ENCODE data around the gene MBOAT7.
"Not testable (repeated sequence)": the region's sequence is repeated elsewhere in the genome, so short reads cannot be mapped to it uniquely, and the experiment has no call there.

MBOAT7 gene, protein sequence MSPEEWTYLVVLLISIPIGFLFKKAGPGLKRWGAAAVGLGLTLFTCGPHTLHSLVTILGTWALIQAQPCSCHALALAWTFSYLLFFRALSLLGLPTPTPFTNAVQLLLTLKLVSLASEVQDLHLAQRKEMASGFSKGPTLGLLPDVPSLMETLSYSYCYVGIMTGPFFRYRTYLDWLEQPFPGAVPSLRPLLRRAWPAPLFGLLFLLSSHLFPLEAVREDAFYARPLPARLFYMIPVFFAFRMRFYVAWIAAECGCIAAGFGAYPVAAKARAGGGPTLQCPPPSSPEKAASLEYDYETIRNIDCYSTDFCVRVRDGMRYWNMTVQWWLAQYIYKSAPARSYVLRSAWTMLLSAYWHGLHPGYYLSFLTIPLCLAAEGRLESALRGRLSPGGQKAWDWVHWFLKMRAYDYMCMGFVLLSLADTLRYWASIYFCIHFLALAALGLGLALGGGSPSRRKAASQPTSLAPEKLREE

DNA sequence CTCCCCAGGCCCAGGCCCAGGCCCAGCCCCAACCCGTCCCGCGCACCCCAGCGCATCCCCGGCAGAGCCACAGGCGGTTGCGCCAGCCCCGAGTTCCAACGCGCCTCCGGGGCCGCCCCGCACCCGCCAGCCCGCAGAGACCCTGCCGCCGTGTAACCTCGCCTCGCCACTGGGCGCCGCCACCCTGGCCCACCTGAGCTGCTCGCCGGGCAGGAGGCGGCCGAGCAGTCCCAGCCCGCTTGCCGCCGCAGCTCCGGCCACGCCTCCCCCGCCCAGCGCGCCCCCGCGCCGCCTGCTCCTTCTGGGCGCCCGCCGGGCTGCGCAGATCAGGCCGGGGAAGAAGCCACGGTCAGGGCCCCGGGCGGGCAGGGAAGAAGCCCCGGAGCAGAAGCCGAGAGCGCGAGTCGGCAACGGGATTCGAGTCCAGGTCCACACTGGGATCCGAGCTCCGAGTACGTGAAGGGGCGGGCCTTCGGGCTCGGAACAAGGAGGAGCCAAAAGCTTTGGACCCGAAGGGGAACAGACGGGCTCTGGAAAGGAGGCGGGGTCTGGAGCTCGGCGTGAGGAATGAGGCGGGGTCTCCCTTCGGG is at the start of gene MBOAT7:
TSS of gene MBOAT7 (minus strand) at position 436 of the 590 bp plus-strand sequence. CDS start 1,072 bp downstream, outside the sequence.
- DNase-seq (ENCODE audit: low read depth in 1 of 2, low spot score in 1 of 2), result no peak

DNA sequence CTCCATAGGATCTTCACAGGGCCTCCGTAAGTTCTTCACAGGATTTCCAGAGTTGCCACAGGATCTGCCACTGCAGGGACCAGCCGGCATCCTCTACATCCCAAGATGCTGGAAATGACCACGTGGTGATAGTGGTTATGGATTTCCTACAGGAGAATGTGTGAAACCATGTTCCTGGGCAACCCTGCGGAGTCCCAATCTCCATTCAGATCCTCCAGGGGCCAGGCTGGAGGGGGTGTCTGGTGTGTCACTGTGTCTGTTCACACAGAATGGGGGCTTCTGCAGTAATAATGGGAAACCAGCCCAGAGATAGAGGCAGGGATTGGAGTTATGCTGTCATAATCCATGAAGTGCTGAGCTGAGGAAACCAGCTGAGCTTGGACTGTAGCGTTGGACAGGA is 44.6 kb upstream of the MBOAT7 start:
- no peak for DNase-seq (ENCODE audit: low read depth in 1 of 2, low spot score in 1 of 2)

DNA sequence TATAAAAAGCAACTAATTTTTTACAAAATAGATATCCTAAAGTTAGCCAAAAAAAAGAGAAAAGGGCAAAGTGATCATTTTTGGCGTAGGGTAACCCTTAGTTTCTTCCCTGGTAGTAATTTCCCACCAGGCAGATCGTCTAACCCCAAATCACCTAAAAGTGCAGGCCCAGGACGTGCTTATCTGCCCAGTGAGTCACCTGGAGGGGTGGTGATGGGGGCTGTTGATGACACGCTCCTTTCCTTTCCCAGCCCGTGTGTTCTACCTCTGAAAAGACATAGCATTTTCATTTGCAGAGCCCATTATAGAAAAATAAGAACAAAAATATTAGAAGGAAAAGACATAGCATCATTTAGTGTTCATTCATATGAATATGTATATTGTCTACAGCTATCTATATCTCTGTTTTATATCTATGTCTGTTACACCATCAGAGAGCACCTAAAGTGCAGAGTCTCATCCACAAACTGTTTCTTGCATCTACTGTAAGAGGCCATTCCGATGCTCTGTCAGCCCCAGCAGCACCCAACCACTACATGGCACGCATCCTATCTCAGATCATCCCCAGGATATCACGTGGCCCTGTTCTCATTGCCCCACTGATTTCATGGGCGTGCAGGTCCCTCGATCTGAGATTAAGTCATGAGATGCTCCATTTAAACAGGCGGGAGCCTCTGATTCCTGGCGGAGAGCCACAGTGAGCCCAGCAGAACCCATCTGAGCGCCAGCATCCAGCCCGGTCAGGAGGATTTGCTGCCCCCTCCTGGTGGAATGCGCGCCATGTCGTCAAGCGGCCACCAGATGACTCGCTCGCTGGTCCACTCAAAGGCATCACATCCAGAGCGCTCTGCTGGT is 41.9 kb upstream of the MBOAT7 start:
- DNase-seq (ENCODE audit: low read depth in 1 of 2, low spot score in 1 of 2), result peak; percentile 73 to 78

DNA sequence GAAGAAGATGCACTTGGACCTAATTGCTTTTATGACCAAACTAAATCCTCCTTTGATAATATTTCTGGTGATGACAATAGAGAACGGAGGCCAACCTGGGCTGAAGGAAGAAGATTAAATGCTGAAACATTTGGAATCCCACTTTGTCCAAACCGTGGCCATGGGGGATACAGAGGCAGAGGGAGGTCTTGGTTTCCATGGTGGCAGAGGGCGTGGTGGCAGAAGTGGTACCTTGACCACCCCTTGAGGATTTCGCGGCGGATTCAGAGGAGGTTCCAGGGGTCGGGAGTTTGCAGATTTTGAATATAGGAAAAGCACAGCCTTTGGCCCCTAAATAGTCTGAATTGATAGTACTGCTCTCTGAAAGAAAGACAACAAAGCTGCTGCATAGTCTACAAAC is 40.7 kb upstream of the MBOAT7 start:
- no peak for DNase-seq (ENCODE audit: low read depth in 1 of 2, low spot score in 1 of 2)

DNA sequence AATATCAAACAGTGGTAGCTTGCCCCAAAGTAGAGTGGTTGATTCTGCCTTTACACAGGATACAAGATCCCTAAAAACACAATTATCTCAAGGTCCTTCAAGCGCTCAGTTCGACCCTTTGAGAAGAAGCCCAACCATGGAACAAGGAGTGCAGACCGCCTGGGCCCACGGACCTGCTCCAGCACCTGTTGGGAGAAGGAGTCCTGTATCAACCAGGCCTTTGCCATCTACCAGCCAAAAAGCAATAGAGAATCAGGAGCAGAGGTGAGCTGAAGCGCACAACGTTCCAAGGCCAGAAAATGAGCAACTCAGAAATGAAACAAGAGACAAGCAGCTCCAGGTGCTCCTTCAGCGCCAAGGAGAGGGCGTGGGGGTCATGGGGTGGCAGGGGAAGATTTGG is 39.8 kb upstream of the MBOAT7 start:
- DNase-seq (ENCODE audit: low read depth in 1 of 2, low spot score in 1 of 2), result no peak

DNA sequence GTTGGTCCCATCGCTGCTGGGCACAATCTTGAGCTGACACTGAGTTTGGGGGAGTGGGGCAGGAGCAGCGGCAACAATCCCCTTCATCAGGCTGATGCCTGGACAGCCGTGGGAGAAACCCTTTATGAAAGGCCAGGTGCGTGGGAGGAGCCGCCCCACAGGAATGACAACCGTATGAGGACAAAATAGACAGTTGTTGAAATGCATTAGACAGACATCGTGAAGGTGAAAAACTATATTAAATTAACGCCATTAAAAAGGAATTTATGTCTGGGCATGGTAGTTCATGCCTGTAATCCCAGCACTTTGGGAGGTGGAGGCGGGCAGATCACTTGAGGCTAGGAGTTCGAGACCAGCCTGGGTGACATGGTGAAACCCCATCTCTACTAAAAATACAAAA is 35.2 kb upstream of the MBOAT7 start:
- DNase-seq (ENCODE audit: low read depth in 1 of 2, low spot score in 1 of 2), result not testable (repeated sequence)

DNA sequence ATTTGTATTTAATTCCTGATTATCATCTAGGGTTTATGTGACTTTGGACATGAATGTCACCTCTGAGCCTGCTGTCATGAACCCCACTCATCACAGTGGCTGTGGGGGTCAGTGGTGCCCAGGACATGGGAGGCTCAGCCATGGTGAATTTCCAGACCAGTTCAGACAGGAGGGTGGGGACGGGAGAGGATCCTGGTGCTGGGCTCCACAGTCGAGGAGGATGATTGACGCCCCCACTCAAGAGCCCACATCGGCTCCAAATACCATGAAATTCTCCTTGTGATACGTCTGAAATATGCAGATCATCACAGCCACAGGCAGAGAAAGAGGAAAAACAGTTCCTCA is 34.5 kb upstream of the MBOAT7 start:
- not testable (repeated sequence) for DNase-seq (ENCODE audit: low read depth in 1 of 2, low spot score in 1 of 2)

DNA sequence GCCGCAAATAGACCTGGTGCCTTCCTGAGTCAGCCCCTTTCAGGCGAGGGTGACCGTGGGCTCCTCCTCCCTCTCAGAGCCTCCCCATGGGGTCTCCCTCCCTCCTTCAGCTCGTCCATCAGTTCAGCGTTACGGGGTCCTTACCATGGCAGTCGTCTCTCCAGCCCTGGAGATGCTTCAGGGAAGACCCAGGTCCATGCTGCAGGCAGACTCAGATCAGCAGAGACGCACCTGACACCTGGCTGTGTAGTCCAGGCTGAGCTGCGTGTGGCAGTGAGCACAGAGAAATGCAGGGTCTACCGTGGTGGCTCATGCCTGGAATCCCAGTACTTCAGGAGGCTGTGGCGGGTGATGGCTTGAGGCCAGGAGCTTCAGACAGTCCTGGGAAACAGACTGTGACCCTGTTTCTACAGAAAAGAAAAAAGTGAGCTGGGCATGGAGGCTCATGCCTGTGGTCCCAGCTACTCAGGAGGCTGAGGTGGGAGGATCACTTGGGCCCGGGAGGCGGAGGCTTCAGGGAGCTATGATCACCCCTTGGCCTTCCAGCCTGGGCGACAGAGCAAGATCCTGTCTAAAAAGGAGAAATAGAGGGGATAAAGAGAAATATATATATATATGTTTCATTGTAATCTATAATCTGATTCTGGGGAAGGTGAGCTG is 34.0 kb upstream of the MBOAT7 start:
- not testable (repeated sequence) for DNase-seq (ENCODE audit: low read depth in 1 of 2, low spot score in 1 of 2)

DNA sequence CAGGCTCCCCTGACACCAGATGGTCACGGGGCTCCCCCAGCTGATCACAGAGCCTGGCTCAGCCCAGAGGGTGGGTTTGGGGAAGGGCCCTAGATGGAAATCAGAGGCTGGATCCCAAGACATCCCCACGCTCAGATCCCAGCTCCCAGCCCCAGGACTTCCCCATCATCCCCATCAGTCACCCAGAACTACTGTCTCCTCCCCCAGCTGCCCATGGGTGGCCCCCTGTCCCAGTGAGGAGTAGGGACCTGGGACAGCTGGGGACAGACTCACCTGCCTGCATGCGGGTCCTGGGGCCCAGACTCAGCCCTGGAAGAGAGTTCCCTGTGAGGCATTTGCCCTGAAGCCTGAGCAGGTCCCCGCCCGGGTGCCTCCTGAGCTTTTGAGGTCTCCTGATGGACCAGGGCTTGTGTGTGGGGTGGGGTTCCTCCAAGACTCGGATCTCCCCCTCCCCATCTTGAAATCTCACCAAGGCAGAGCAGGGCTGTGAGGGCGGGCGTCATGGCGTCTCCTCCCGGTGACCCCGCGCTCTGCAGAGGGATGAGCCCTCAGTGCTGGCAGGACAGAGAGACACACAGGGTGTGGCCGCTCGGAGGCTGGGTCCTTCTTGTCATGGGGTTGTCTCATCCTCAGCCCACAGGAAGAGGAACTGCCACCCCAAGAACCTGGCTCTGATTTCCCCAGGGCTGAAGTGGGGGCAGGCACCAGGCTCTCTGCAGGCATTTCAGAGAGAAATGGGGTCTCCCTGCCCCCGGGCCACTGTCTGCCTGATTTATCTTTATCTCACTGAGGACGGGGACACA is 33.3 kb upstream of the MBOAT7 start, which contains the start of gene LILRB3:
TSS of gene LILRB3 (minus strand) at position 534 of the 803 bp plus-strand sequence. CDS start at position 503, 31 bp downstream.
- not testable (repeated sequence) for DNase-seq (ENCODE audit: low read depth in 1 of 2, low spot score in 1 of 2)

DNA sequence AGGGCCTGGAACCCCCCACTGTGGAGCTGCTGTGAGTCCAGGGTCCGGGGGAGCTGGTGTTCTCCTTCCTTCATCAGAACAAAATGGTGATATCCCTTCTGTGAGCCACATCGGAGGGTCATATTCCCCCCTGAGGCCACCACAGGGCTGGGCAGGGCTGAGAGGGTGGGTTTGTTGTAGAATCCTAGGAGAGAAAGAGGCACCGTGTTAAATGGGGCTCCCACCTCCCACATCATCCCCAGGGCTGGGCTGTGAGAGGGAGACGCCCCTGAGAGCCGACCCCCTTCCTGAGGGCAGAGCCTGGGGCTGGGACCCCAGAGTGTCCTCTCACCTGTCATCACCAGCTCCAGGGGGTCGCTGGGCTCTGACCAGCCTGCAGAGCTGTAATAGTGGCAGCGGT is 32.6 kb upstream of the MBOAT7 start:
- DNase-seq (ENCODE audit: low read depth in 1 of 2, low spot score in 1 of 2), result not testable (repeated sequence)

DNA sequence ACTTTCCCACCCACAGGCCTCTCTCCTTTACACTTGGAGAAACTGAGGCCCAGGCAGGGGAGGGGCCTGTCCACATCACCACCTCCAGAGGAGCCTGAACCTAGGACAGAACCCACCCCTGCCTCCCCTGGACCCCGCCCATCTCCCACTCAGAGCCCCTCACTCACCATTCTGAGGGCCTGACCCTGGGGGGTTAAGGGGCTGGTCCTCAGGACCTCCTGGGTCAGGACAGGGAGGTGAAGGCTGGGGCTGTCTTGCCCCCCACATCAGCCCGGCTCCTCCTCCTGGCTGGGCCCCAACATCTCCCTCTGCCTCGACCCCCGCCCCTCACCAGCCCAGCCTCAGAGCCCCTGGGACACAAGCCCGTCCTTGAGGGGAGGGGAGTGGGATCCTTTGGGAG is 30.3 kb upstream of the MBOAT7 start:
- not testable (repeated sequence) for DNase-seq (ENCODE audit: low read depth in 1 of 2, low spot score in 1 of 2)

DNA sequence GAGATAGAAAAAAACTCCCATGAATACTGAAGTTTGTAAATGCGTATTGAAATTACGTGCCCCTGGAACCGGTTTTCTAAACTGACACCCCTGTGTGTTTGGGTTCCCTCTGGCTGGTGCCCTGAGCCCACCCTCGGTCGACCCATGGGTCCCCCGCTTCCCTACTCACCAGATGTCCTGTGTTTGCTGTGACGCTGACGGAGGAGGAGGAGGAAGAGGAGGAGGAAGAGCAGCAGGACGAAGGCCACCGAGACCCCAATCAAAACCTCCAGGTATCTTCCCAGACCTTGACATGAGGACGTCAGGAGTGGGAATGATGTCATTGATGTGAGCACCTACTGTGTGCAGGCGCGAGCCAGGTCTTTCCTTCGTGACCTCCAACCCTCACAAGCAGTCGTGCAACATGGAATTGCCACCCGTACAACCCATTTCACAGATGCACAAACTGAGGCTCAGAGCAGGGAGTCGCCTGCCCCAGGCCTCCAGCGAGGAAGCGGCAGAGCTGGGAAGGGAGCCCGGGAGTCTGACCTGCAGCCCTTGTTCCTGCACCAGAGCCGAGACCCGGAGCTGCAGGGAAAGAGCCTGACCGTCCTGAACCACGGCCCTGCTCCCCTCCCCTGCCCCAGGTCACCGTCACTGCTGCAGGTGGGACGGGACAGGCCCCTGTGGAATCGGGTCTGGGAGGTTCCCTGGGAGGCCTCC is 29.7 kb upstream of the MBOAT7 start:
- no peak for DNase-seq (ENCODE audit: low read depth in 1 of 2, low spot score in 1 of 2)

DNA sequence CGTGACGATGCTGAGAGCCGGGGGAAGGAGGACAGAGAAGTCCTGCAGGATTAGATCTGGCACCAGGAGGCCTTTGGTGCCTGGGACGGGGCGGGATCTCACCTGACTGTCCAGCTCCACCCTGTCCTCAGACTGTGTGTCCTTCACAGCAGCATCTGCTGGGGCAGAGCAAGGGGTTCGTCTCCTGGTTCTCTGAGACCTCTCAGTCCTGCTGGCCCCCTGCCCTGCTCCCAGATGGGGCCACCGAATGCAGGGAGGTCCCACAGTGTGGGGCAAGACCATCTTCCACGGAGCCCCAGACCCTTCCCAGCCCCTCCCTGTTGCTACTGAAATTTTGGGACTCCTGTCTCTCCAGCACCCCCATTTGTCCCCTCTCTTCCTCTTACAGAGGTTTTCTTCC is 28.9 kb upstream of the MBOAT7 start:
- no peak for DNase-seq (ENCODE audit: low read depth in 1 of 2, low spot score in 1 of 2)

DNA sequence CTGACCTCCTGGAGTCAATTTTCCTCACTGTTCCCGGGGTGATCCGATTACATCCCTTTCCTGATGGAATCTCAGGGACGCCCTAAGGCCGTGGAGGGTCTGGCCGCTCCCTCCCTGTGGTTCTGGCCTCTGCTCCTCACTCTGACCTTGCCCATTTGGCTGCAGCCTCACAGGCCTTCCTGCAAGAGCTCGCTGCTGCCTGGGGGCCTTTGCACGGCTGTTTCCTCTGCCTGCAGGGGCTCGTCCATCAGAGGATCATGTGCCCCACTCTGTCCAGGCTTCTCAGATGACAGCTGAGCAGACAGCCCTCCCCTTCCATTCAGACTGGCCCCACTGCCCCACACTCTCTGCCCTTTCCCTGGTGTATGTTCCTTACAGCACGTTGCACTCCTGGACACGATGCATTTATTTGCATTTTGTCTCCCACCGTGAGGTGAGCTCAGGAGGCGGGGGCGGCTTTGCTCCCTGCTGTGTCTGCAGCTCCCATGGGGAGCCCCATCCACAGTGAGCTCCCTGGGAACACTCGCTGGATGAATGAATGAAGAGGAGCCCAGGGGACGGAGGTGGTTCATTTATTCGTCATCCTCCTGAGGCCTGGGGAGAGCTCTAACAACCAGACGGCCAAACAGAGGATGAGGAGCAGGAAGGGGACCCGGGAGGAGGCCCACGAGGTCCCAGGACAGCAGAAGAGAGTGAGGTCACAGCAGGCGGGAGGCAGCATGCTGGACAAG is 28.3 kb upstream of the MBOAT7 start:
- not testable (repeated sequence) for DNase-seq (ENCODE audit: low read depth in 1 of 2, low spot score in 1 of 2)

DNA sequence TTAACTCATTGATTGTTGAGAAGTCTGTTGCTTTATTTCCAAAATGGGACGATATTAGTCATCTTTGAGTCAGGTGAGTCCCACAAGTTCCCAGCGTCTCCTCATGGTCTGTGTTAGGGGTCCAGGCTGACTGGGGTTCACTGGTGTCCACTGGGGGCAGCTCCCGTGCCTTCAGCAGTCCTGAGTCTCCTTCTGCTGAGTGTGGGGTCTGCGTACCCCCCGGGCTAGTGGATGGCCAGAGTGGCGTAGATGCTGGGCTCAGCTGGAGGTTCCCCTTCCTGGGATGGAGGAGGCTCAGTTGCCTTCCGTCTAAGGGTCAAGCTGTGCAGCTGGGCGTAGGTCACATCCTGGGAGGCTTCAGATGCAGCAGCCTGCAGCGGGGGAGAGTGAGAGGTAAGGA is 27.5 kb upstream of the MBOAT7 start:
- DNase-seq (ENCODE audit: low read depth in 1 of 2, low spot score in 1 of 2), result no peak

DNA sequence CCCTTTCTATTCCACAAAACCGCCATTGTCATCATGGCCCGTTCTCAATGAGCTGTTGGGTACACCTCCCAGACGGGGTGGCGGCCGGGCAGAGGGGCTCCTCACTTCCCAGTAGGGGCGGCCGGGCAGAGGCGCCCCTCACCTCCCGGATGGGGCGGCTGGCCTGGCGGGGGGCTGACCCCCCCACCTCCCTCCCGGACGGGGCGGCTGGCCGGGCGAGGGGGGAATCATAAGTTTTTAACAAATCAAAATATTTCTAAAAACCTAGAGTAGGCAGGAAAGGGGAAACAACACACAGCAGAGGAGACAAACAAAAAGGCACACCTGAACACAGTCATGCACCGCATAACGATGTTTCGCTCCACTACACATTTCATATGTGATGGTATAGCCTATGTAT is 25.4 kb upstream of the MBOAT7 start:
- DNase-seq (ENCODE audit: low read depth in 1 of 2, low spot score in 1 of 2), result not testable (repeated sequence)

DNA sequence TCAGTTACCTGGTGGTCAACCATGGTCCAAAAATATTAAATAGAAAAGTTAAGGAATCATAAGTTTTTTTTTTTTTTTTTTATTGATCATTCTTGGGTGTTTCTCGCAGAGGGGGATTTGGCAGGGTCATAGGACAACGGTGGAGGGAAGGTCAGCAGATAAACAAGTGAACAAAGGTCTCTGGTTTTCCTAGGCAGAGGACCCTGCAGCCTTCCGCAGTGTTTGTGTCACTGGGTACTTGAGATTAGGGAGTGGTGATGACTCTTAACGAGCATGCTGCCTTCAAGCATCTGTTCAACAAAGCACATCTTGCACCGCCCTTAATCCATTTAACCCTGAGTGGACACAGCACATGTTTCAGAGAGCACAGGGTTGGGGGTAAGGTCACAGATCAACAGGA is 24.8 kb upstream of the MBOAT7 start:
- not testable (repeated sequence) for DNase-seq (ENCODE audit: low read depth in 1 of 2, low spot score in 1 of 2)

DNA sequence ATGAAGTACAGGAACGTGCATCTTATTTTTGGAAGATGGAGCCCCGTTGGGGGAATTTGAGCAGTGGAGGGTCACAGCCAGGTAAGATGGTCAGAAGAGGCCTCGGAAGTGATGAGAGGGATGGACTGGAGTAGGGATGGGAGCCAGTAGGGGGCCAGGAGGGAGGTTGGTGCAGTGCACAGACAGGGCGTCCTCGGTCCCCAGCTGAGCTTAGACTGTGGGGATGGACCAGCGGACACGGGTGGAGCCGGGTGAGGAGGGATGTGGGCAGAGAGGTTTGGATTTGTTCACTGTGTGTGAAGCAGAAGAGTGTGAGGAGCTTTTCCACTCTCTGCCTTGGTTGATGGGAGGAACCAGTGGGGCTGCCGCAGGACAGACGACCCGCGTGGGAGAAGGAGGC is 21.9 kb upstream of the MBOAT7 start:
- no peak for DNase-seq (ENCODE audit: low read depth in 1 of 2, low spot score in 1 of 2)

Data from stimulated activated CD4-positive, alpha-beta T cell treated with anti-CD3 and anti-CD28 coated beads, Interleukin-15, amount 100 ng/mL, for 1 hour (primary cell).